ENCODE measurements around the gene DERA.

The DERA gene

DNA sequence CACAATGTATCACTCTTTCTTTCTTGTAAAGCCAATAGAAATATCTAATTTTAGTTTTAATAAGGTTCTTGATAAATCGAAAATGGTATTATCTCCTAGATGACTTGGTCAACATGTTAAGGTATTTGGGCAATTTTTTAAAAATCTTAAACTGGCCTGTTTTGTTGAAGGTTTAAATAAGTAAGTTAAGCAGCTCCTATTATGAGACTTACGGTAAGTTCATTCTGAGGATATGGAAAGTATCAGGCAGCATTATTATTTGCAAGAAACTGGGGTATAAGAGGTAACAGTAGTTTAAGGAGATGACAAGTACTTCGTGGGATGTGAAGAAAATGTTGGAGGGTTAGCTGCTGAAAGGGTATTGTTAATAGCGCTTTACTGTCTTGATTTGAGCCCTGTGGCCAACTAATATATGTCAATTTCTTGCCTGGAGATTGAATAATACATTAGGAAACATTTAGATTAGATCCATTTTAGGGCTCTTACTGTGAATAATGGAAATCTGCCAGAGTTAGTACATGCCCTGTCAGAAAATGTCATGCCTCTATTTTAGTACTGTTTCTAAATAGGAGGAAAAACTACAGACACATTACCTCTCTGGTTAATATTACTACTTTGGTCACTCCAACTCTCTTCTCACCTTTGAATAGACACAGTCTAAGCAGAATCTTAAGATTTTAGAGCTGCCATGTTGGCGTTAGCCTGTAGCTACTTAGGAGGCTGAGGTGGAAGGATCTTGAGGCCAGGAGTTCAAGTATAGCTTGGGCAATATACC lies 23.9 kb upstream of the DERA start:
- Histone ChIP-seq H3K27me3 (ENCODE audit: low read length) (no peaks in the 10 kb centered on the region), H4K20me1 (ENCODE audit: low read depth, low read length) (peaks cover 21% of the 10 kb centered on the region), H3K9ac (ENCODE audit: low read length) (no peak overlapping the region), H2AFZ (ENCODE audit: low read depth, low read length, severe bottlenecking) (no peak overlapping the region), H3K4me3 (ENCODE audit: insufficient read depth, low read length, poor library complexity, severe bottlenecking) (no peak overlapping the region), H3K9me3 (ENCODE audit: insufficient read depth, low read length) (no peaks in the 10 kb centered on the region), H3K9me2 (replicated peaks; ENCODE audit: insufficient read depth, low read length) (no peaks in the 10 kb centered on the region), H3K27ac (ENCODE audit: low read depth, low read length) (no peak overlapping the region), H3K4me2 (ENCODE audit: low read depth, low read length, poor library complexity, severe bottlenecking) (no peak overlapping the region), H3K79me2 (ENCODE audit: insufficient read depth, low read length) (peaks cover 74% of the 10 kb centered on the region), H3F3A (ENCODE audit: insufficient read depth) (no peaks in the 10 kb centered on the region), H3K36me3 (ENCODE audit: low read length) (peaks cover 53% of the 10 kb centered on the region)
- TF ChIP-seq EZH2phosphoT487 (conservative IDR thresholded peaks at IDR 0.05; ENCODE audit: low read length) = no peak
- TF ChIP-seq, protein P1, sequence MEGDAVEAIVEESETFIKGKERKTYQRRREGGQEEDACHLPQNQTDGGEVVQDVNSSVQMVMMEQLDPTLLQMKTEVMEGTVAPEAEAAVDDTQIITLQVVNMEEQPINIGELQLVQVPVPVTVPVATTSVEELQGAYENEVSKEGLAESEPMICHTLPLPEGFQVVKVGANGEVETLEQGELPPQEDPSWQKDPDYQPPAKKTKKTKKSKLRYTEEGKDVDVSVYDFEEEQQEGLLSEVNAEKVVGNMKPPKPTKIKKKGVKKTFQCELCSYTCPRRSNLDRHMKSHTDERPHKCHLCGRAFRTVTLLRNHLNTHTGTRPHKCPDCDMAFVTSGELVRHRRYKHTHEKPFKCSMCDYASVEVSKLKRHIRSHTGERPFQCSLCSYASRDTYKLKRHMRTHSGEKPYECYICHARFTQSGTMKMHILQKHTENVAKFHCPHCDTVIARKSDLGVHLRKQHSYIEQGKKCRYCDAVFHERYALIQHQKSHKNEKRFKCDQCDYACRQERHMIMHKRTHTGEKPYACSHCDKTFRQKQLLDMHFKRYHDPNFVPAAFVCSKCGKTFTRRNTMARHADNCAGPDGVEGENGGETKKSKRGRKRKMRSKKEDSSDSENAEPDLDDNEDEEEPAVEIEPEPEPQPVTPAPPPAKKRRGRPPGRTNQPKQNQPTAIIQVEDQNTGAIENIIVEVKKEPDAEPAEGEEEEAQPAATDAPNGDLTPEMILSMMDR (IDR thresholded peaks at IDR 0.05; ENCODE audit: insufficient read depth, low read length, poor library complexity, severe bottlenecking) = no peak

DNA sequence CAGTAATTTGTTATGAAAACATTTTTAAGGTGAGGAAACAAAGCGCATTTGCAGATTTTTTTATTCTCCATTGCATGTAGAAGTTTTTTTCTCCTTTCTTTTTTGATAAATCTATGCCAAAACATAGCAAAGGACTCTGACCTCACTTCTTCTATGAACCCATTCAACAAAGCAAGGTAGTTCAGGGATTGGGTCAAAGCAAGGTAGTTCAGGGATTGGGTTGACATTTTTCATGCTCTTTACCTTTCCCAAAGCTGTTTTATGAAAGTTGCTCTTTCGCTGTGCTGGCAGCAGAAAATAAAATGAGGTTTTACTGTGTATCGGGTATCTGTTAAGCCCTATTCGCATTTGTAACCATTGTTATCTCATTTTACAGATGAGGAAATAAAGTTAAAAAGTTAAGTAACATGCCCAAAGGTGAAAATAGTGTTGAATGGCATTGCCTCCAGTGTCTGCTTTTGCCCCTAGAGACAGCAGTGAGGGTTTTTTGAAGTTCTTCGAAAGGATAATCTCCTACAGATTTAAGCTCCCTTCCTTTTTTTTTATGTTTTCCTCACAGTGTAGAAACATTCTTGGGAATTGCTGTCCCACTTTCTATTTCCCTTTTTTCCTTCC lies 18.4 kb upstream of the DERA start:
- Histone ChIP-seq H2AFZ (ENCODE audit: low read depth, low read length, severe bottlenecking) (no peak overlapping the region), H3K36me3 (ENCODE audit: low read length) (peaks cover 57% of the 10 kb centered on the region; the same call in 1 of the 2 replicates), H3K4me2 (ENCODE audit: low read depth, low read length, poor library complexity, severe bottlenecking) (no peak overlapping the region), H3K9me2 (replicated peaks; ENCODE audit: insufficient read depth, low read length) (no peaks in the 10 kb centered on the region), H3K27ac (ENCODE audit: low read depth, low read length) (no peak overlapping the region), H3K79me2 (ENCODE audit: insufficient read depth, low read length) (peaks cover 20% of the 10 kb centered on the region), H4K20me1 (ENCODE audit: low read depth, low read length) (peaks cover 2% of the 10 kb centered on the region; the same call in 1 of the 2 replicates), H3K4me3 (ENCODE audit: insufficient read depth, low read length, poor library complexity, severe bottlenecking) (no peak overlapping the region), H3K27me3 (ENCODE audit: low read length) (no peaks in the 10 kb centered on the region), H3K9me3 (ENCODE audit: insufficient read depth, low read length) (no peaks in the 10 kb centered on the region), H3K9ac (ENCODE audit: low read length) (no peak overlapping the region), H3F3A (ENCODE audit: insufficient read depth) (peaks cover 13% of the 10 kb centered on the region; the same call in 1 of the 2 replicates)
- TF ChIP-seq, protein P1 (IDR thresholded peaks at IDR 0.05; ENCODE audit: insufficient read depth, low read length, poor library complexity, severe bottlenecking) = no peak
- no peak for TF ChIP-seq EZH2phosphoT487 (conservative IDR thresholded peaks at IDR 0.05; ENCODE audit: low read length)

DNA sequence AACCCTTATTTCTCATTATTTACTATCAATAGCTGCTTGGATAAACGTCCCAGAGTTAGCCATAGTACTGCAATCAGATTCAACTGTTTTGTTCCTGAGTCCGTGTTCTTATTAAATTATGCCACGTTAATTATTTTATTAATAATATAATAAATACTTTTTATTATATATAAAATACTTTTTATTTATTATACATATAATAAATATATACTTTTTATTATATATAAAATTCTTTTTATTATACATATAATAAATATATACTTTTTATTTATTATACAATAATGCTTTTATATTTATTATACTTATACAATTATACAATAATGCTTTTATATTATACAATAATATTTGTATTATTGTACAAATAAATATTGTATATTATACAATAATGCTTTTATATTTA lies 17.9 kb upstream of the DERA start:
- no peaks in the 10 kb centered on the region for H3K27me3 ChIP-seq (ENCODE audit: low read length)
- H3F3A ChIP-seq (ENCODE audit: insufficient read depth) = peaks cover 18% of the 10 kb centered on the region; the same call in 1 of the 2 replicates
- no peaks in the 10 kb centered on the region for H3K9me3 ChIP-seq (ENCODE audit: insufficient read depth, low read length)
- H3K36me3 ChIP-seq (ENCODE audit: low read length) = peaks cover 53% of the 10 kb centered on the region; the same call in 1 of the 2 replicates
- TF ChIP-seq EZH2phosphoT487 (conservative IDR thresholded peaks at IDR 0.05; ENCODE audit: low read length) = no peak
- TF ChIP-seq, protein P1 (IDR thresholded peaks at IDR 0.05; ENCODE audit: insufficient read depth, low read length, poor library complexity, severe bottlenecking) = no peak
- no peak overlapping the region for H2AFZ ChIP-seq (ENCODE audit: low read depth, low read length, severe bottlenecking)
- no peaks in the 10 kb centered on the region for H3K9me2 ChIP-seq (replicated peaks; ENCODE audit: insufficient read depth, low read length)
- H3K4me2 ChIP-seq (ENCODE audit: low read depth, low read length, poor library complexity, severe bottlenecking) = no peak overlapping the region
- H3K9ac ChIP-seq (ENCODE audit: low read length) = no peak overlapping the region
- H3K27ac ChIP-seq (ENCODE audit: low read depth, low read length) = no peak overlapping the region
- H4K20me1 ChIP-seq (ENCODE audit: low read depth, low read length) = peaks cover 2% of the 10 kb centered on the region; the same call in 1 of the 2 replicates
- H3K4me3 ChIP-seq (ENCODE audit: insufficient read depth, low read length, poor library complexity, severe bottlenecking) = no peak overlapping the region
- H3K79me2 ChIP-seq (ENCODE audit: insufficient read depth, low read length) = peaks cover 15% of the 10 kb centered on the region

All from SU-DHL-6 (cell line).